A673 (cell line): ENCODE data around the gene CHTOP.

Experiments
- CTCF ChIP-seq: fragments of 300-800, 200-600 bp; sonication (generic); conservative IDR thresholded peaks from 2 replicates; pipeline ENCODE4 v1.5.1; 2017; ENCODE audit warnings: low read depth, mild to moderate bottlenecking, antibody characterized with exemption, low read length, moderate library complexity, mixed read lengths
- EZH2 ChIP-seq: fragments of 200-600 bp; sonication (generic); IDR thresholded peaks from 2 replicates; pipeline ENCODE4 v1.6.1; 2017; ENCODE audit warnings: borderline replicate concordance, low read depth, mild to moderate bottlenecking, mixed read lengths, antibody characterized with exemption, low read length; ENCODE audit not compliant: poor library complexity, severe bottlenecking

- TF ChIP-seq CTCF (no peak), EZH2 (no peak)
These were observed 2.4 kb downstream of the CHTOP start for GRCh38 chr1:153636312-153636711.
